ENCODE results near the gene ACTR1B.
A peak's percentile ranks its signal among the peaks of the same experiment; 100 is the strongest.

ACTR1B gene

GRCh38 chr2:97656129-97656755 lies 7.6 kb downstream of the ACTR1B start:
- Histone ChIP-seq H3K4me3 (replicated peaks; ENCODE audit: insufficient read depth, low read length) (no peak overlapping the region), H3K27ac (replicated peaks) (no peak overlapping the region), H3K27me3 (ENCODE audit: insufficient read depth, poor library complexity, severe bottlenecking) (no peaks in the 10 kb centered on the region)
- TF ChIP-seq SPI1 (IDR thresholded peaks at IDR 0.05; ENCODE audit: borderline replicate concordance, low read depth): no peak
- TF ChIP-seq REST (IDR thresholded peaks at IDR 0.05; ENCODE audit: insufficient replicate concordance, low read depth): no peak
- TF ChIP-seq GABPA (IDR thresholded peaks at IDR 0.05; ENCODE audit: low read depth): no peak
- no peak for TF ChIP-seq CTCF (IDR thresholded peaks at IDR 0.05; ENCODE audit: insufficient read depth, low read length)
- no peak; the same call in 1 of the 2 replicates for TF ChIP-seq POLR2AphosphoS5 (IDR thresholded peaks at IDR 0.05; ENCODE audit: low read depth)
- no peak for DNase-seq (ENCODE audit: low read depth in 1 of 2, low spot score in 1 of 2)

- no peak for DNase-seq (ENCODE audit: low read depth in 1 of 2, low spot score in 1 of 2)
- Histone ChIP-seq H3K4me3 (replicated peaks; ENCODE audit: insufficient read depth, low read length) (no peak overlapping the region), H3K27me3 (ENCODE audit: insufficient read depth, poor library complexity, severe bottlenecking) (no peaks in the 10 kb centered on the region), H3K27ac (replicated peaks) (no peak overlapping the region)
- peak; percentile 16; the same call in 1 of the 2 replicates for TF ChIP-seq POLR2AphosphoS5 (IDR thresholded peaks at IDR 0.05; ENCODE audit: low read depth)
- TF ChIP-seq GABPA (IDR thresholded peaks at IDR 0.05; ENCODE audit: low read depth): no peak
Measured at GRCh38 chr2:97654791-97655190, 9.1 kb downstream of the ACTR1B start.

GRCh38 chr2:97654309-97654708 lies 9.5 kb downstream of the ACTR1B start:
- DNase-seq (ENCODE audit: low read depth in 1 of 2, low spot score in 1 of 2): no peak
- no peak overlapping the region for H3K27ac ChIP-seq (replicated peaks)
- no peaks in the 10 kb centered on the region for H3K27me3 ChIP-seq (ENCODE audit: insufficient read depth, poor library complexity, severe bottlenecking)
- no peak for TF ChIP-seq SPI1 (IDR thresholded peaks at IDR 0.05; ENCODE audit: borderline replicate concordance, low read depth)
- TF ChIP-seq GABPA (IDR thresholded peaks at IDR 0.05; ENCODE audit: low read depth): no peak
- TF ChIP-seq POLR2AphosphoS5 (IDR thresholded peaks at IDR 0.05; ENCODE audit: low read depth): no peak
- no peak for TF ChIP-seq REST (IDR thresholded peaks at IDR 0.05; ENCODE audit: insufficient replicate concordance, low read depth)
- no peak for TF ChIP-seq CTCF (IDR thresholded peaks at IDR 0.05; ENCODE audit: insufficient read depth, low read length)
- H3K4me3 ChIP-seq (replicated peaks; ENCODE audit: insufficient read depth, low read length): no peak overlapping the region

- DNase-seq (ENCODE audit: low read depth in 1 of 2, low spot score in 1 of 2): no peak
- no peak overlapping the region for H3K4me3 ChIP-seq (replicated peaks; ENCODE audit: insufficient read depth, low read length)
- no peaks in the 10 kb centered on the region for H3K27me3 ChIP-seq (ENCODE audit: insufficient read depth, poor library complexity, severe bottlenecking)
- no peak for TF ChIP-seq CTCF (IDR thresholded peaks at IDR 0.05; ENCODE audit: insufficient read depth, low read length)
- TF ChIP-seq POLR2AphosphoS5 (IDR thresholded peaks at IDR 0.05; ENCODE audit: low read depth): no peak
- TF ChIP-seq GABPA (IDR thresholded peaks at IDR 0.05; ENCODE audit: low read depth): no peak
- TF ChIP-seq SPI1 (IDR thresholded peaks at IDR 0.05; ENCODE audit: borderline replicate concordance, low read depth): no peak
- no peak for TF ChIP-seq REST (IDR thresholded peaks at IDR 0.05; ENCODE audit: insufficient replicate concordance, low read depth)
- no peak overlapping the region for H3K27ac ChIP-seq (replicated peaks)
Measured at GRCh38 chr2:97653874-97654273, 10.0 kb downstream of the ACTR1B start.

All from HL-60 (cell line).